CD14-positive monocyte (primary cell): Measurements from ENCODE around the gene BHLHE23. TPM values are rescaled to one million over a fixed set of nuclear protein-coding genes. Genes with fewer than 3 reads are reported as not detected.
A peak's percentile ranks its signal among the peaks of the same experiment; 100 is the strongest.

Experiments
- DNase-seq, 3 donors: peaks; one replicate each; pipeline ENCODE4 v3.0.0-alpha.2; 2011 to 2022
- H2AFZ ChIP-seq: 2 replicates; pipeline ENCODE4 v1.6.0; 2012; ENCODE audit warnings: mild to moderate bottlenecking, low read depth, low read length, inconsistent platforms; ENCODE audit not compliant: insufficient read depth, poor library complexity, severe bottlenecking
- H3K27ac ChIP-seq, 2 donors: 1 replicate in 1 of 2; 2 replicates in 1 of 2; pipeline ENCODE4 v1.5.1; 2012 to 2013; ENCODE audit warnings: low read length in 2 of 2, control low read depth in 1 of 2, inconsistent platforms in 1 of 2, low read depth in 1 of 2, mild to moderate bottlenecking in 1 of 2
- H3K27me3 ChIP-seq, 2 donors: one replicate each; pipeline versions ENCODE4 v1.6.0 to v1.6.1; 2011 to 2013; ENCODE audit warnings: low read length in 2 of 2; ENCODE audit not compliant: control insufficient read depth in 2 of 2, insufficient read depth in 2 of 2
- H3K36me3 ChIP-seq, 2 donors: replicated peaks in 1 of 2; 1 replicate in 1 of 2; 2 replicates in 1 of 2; pipeline versions ENCODE4 v1.5.1 to v1.6.1; 2012 to 2013; ENCODE audit warnings: low read length in 2 of 2, control low read depth in 1 of 2, inconsistent platforms in 1 of 2, mild to moderate bottlenecking in 1 of 2; ENCODE audit not compliant: insufficient read depth in 2 of 2, control insufficient read depth in 1 of 2
- H3K4me1 ChIP-seq, 2 donors: 1 replicate in 1 of 2; 2 replicates in 1 of 2; pipeline versions ENCODE4 v1.5.1 to v1.6.1; 2012 to 2013; ENCODE audit warnings: low read length in 2 of 2, control low read depth in 1 of 2, inconsistent platforms in 1 of 2, mild to moderate bottlenecking in 1 of 2, moderate library complexity in 1 of 2; ENCODE audit not compliant: insufficient read depth in 2 of 2, control insufficient read depth in 1 of 2
- H3K4me2 ChIP-seq: replicated peaks from 2 replicates; pipeline ENCODE3; 2012; ENCODE audit warnings: low read length, moderate library complexity, mild to moderate bottlenecking; ENCODE audit not compliant: poor library complexity, severe bottlenecking; ENCODE audit errors: extremely low read depth
- H3K4me3 ChIP-seq, 3 experiments: fragments of 200-600 bp in 1 of 3; sonication (generic) in 1 of 3; replicated peaks in 1 of 3; 1 replicate in 2 of 3; 2 replicates in 1 of 3; pipeline ENCODE4 v1.5.1; 2011 to 2013; ENCODE audit warnings: low read length in 3 of 3, mild to moderate bottlenecking in 3 of 3, control low read depth in 2 of 3, low read depth in 2 of 3, inconsistent platforms in 1 of 3, moderate library complexity in 1 of 3
- H3K79me2 ChIP-seq: 2 replicates; pipeline ENCODE4 v1.6.0; 2012; ENCODE audit warnings: mild to moderate bottlenecking, control low read depth, inconsistent platforms, low read length, moderate library complexity; ENCODE audit not compliant: insufficient read depth
- H3K9ac ChIP-seq: 2 replicates; pipeline ENCODE4 v1.6.0; 2017; ENCODE audit warnings: low read length, mild to moderate bottlenecking; ENCODE audit not compliant: insufficient read depth, poor library complexity, severe bottlenecking
- H3K9me3 ChIP-seq, 2 donors: replicated peaks in 1 of 2; 1 replicate in 1 of 2; 2 replicates in 1 of 2; pipeline versions ENCODE4 v1.5.1 to v1.6.1; 2012 to 2013; ENCODE audit warnings: low read length in 2 of 2, control low read depth in 1 of 2; ENCODE audit not compliant: control insufficient read depth in 1 of 2, insufficient read depth in 1 of 2
- H4K20me1 ChIP-seq: 2 replicates; pipeline ENCODE4 v1.6.0; 2012; ENCODE audit warnings: mild to moderate bottlenecking, low read length, control low read depth, moderate library complexity; ENCODE audit not compliant: insufficient read depth
- H3K27ac Mint-ChIP-seq, 7 donors: one replicate each; pipeline ENCODE4 v1.8.0; 2020; ENCODE audit warnings: mild to moderate bottlenecking in 7 of 7, mixed read lengths in 7 of 7, moderate library complexity in 6 of 7, inconsistent platforms in 2 of 7
- H3K27me3 Mint-ChIP-seq, 3 donors: one replicate each; pipeline ENCODE4 v1.8.0; 2021 to 2022; ENCODE audit warnings: low read depth in 3 of 3, mild to moderate bottlenecking in 3 of 3, mixed read lengths in 3 of 3, moderate library complexity in 3 of 3, inconsistent platforms in 1 of 3
- H3K36me3 Mint-ChIP-seq, 2 donors: one replicate each; pipeline ENCODE4 v1.8.0; 2020; ENCODE audit warnings: mixed read lengths in 2 of 2, inconsistent platforms in 1 of 2, mild to moderate bottlenecking in 1 of 2
- H3K4me1 Mint-ChIP-seq: one replicate; pipeline ENCODE4 v1.8.0; 2020; ENCODE audit warnings: mild to moderate bottlenecking, mixed read lengths
- H3K4me3 Mint-ChIP-seq, 2 donors: one replicate each; pipeline ENCODE4 v1.8.0; 2020; ENCODE audit warnings: mild to moderate bottlenecking in 2 of 2, mixed read lengths in 2 of 2, moderate library complexity in 1 of 2
- H3K9me3 Mint-ChIP-seq, 7 donors: one replicate each; pipeline ENCODE4 v1.8.0; 2020 to 2022; ENCODE audit warnings: mixed read lengths in 7 of 7, mild to moderate bottlenecking in 6 of 7, moderate library complexity in 6 of 7, inconsistent platforms in 2 of 7
- CTCF ChIP-seq: fragments of 200-600 bp; IDR thresholded peaks from one replicate; pipeline ENCODE4 v1.8.0; 2022; ENCODE audit warnings: antibody characterized with exemption, mild to moderate bottlenecking
- WGBS: methylation state at CpG from one replicate; pipeline ENCODE4 v1.1.5; 2013; ENCODE audit warnings: missing lambda C conversion rate; ENCODE audit not compliant: insufficient coverage; 5-methylcytosine and 5-hydroxymethylcytosine counted together
- intact Hi-C, 2 donors: fragments of 100-400 bp; cut with micrococcal nuclease; formaldehyde crosslinking; loops; one replicate each; pipeline versions ENCODE4 v1.15.0 to v1.15.1; 2023
- polyA plus RNA-seq, 3 donors: library from polyadenylated mRNA; depleted of rRNA in 1 of 3; unstranded in 2 of 3; stranded (reverse) in 1 of 3; fragments of 300-500 nt in 2 of 3; fragments of >200 nt in 1 of 3; fragmentation: Illumina TruSeq in 2 of 3; gene quantifications; 1 replicate in 2 of 3; 2 replicates in 1 of 3; pipeline ENCODE4 v1.2.3, GENCODE V29; 2012 to 2021

Gene BHLHE23
- polyA plus RNA-seq, 3 donors, result not detected

- Histone ChIP-seq H3K4me2 (no peak overlapping the region), H3K4me3 (no peak overlapping the region), H3K27me3 (peaks cover 37 to 72% of the 10 kb centered on the region in 2 donors), H3K79me2 (no peaks in the 10 kb centered on the region), H3K36me3 (no peaks in the 10 kb centered on the region), H2AFZ (no peak overlapping the region), H3K27ac (no peak overlapping the region), H3K9ac (no peak overlapping the region), H3K4me1 (peaks cover 0 to 8% of the 10 kb centered on the region in 2 donors), H3K9me3 (peaks cover 6 to 28% of the 10 kb centered on the region in 2 donors), H4K20me1 (no peaks in the 10 kb centered on the region)
- H3K27me3 Mint-ChIP-seq, result peaks cover 61 to 88% (median 79%) of the 10 kb centered on the region in 3 donors
- peak overlapping the region in 1 of 7 donors; percentile 31 for H3K27ac Mint-ChIP-seq
- peaks cover 5% of the 10 kb centered on the region for H3K4me1 Mint-ChIP-seq
- no peak for DNase-seq
- H3K9me3 Mint-ChIP-seq, result peaks cover 8 to 37% (median 21%) of the 10 kb centered on the region in 7 donors
- peaks cover 0 to 4% of the 10 kb centered on the region in 2 donors for H3K36me3 Mint-ChIP-seq
- intact Hi-C loops, result no loop called here
- no peak for TF ChIP-seq CTCF
- 34% methylated on average over 8 of the region's 12 CpGs for WGBS
- H3K4me3 Mint-ChIP-seq, result peak overlapping the region in 1 of 2 donors; percentile 64
These were observed 7.5 kb upstream of the BHLHE23 start for GRCh38 chr20:63014287-63014686.

- TF ChIP-seq CTCF, result no peak
- H3K4me2 ChIP-seq, result no peak overlapping the region
- no peaks in the 10 kb centered on the region for H3K79me2 ChIP-seq
- H3K36me3 ChIP-seq, result no peaks in the 10 kb centered on the region
- H4K20me1 ChIP-seq, result no peaks in the 10 kb centered on the region
- Mint-ChIP-seq H3K27ac (no peak overlapping the region), H3K27me3 (peaks cover 71 to 91% (median 86%) of the 10 kb centered on the region in 3 donors), H3K4me1 (peaks cover 5% of the 10 kb centered on the region), H3K36me3 (peaks cover 0 to 4% of the 10 kb centered on the region in 2 donors), H3K9me3 (peaks cover 8 to 45% (median 21%) of the 10 kb centered on the region in 7 donors), H3K4me3 (peak overlapping the region in 1 of 2 donors; percentile 40)
- peaks cover 5 to 11% of the 10 kb centered on the region in 2 donors for H3K4me1 ChIP-seq
- peaks cover 44 to 82% of the 10 kb centered on the region in 2 donors for H3K27me3 ChIP-seq
- no peak overlapping the region for H2AFZ ChIP-seq
- H3K9ac ChIP-seq, result no peak overlapping the region
- intact Hi-C loops, result no loop called here
- H3K9me3 ChIP-seq, result peaks cover 6 to 33% of the 10 kb centered on the region in 2 donors
- DNase-seq, result no peak
- H3K4me3 ChIP-seq, result no peak overlapping the region
- H3K27ac ChIP-seq, result no peak overlapping the region
These were observed 6.4 kb upstream of the BHLHE23 start for GRCh38 chr20:63013207-63013606.
